DOHH2 (cell line): ENCODE measurements around the gene COX5A.

Experiments
- CTCF ChIP-seq: fragments of 200-600 bp; sonication (generic); IDR thresholded peaks from one replicate; pipeline ENCODE4 v1.5.1; 2014; ENCODE audit warnings: antibody characterized with exemption, mild to moderate bottlenecking, low read depth, low read length; ENCODE audit not compliant: poor library complexity, severe bottlenecking
- EZH2phosphoT487 ChIP-seq: fragments of 200-600 bp; sonication (generic); IDR thresholded peaks from 2 replicates; pipeline ENCODE4 v1.6.1; 2017; ENCODE audit warnings: borderline replicate concordance, mild to moderate bottlenecking, antibody characterized with exemption, low read length, moderate library complexity, mixed read lengths

DNA sequence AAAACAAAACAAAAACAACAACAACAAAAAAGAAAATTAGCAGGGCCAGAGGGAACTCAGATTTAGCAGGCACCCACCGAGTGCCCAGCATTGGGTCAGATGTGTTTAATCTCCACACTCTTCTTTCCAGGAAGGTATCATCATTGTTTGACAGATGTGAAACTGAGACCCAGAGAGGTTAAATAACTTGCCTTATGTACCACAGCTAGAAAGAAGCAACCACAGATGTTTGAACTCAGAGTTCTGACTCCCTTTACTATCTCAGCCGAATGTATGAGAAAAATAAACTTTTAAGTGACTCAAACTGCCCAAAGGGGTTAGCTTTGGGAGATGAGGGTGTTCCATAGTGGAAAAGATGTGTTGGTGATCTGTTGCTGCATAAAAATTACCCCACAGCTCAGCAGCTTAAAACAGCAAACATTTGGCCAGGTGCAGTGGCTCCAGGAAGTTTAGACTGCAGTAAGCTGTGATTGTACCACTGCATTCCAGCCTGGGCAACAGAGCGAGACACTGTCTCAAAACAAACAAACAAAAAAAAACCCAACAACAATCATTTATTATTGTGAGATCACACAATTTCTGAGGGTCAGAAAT is 23.2 kb upstream of the COX5A start:
- no peak for TF ChIP-seq CTCF
- no peak for TF ChIP-seq EZH2phosphoT487
